Suprapubic skin (tissue), 4 donors: ENCODE results near the gene LYL1.

Source experiments
- EP300 ChIP-seq: sonication (generic); formaldehyde crosslinking; IDR thresholded peaks from one replicate; pipeline ENCODE4 v1.6.1; 2017; ENCODE audit warnings: antibody characterized with exemption
- POLR2AphosphoS5 ChIP-seq, 3 donors: sonication (generic); formaldehyde crosslinking; IDR thresholded peaks; one replicate each; pipeline ENCODE4 v1.6.1; 2017; ENCODE audit warnings: antibody characterized with exemption in 3 of 3
- TF ChIP-seq, protein P1 (sequence below), 2 donors: fragments of 200-600 bp in 1 of 2; fragments of 450-650 bp in 1 of 2; sonication (generic) in 1 of 2; IDR thresholded peaks; one replicate each; pipeline ENCODE4 v1.5.1; 2016 to 2019; ENCODE audit warnings: antibody characterized with exemption in 2 of 2, mild to moderate bottlenecking in 1 of 2, moderate library complexity in 1 of 2

DNA sequence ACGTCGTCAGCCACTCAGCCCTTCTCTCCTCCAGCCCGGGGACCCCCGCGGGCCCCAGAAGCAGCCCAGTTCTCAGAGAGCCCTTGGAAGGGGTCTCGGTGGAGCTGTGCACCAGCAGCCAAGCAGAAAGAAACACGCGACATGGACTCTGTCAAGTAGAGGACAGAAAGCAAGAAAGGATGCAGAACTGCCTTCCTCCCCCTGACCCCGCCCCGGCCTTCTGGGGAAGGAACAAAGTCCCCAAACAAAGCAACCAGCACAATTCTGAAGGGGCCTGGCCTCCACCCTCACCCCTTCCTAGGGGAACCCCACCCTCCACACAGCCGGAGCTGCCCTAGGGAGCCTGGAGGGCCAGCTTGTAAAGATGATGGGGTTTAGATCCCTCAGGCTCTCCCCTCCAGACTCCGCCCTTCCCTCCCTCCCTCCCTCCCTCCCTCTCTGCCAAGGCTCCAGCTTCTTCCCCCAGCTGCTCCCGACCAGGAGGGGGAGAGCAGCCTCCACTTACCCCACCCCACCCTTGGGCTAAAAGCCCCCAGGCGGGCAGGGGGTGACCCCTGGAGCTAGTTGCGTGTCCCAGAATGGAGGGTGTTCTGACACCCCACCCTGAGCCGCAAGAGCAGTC, 7.8 kb downstream of the LYL1 start:
- TF ChIP-seq POLR2AphosphoS5 (IDR thresholded peaks at IDR 0.05) = no peak
- TF ChIP-seq, protein P1, sequence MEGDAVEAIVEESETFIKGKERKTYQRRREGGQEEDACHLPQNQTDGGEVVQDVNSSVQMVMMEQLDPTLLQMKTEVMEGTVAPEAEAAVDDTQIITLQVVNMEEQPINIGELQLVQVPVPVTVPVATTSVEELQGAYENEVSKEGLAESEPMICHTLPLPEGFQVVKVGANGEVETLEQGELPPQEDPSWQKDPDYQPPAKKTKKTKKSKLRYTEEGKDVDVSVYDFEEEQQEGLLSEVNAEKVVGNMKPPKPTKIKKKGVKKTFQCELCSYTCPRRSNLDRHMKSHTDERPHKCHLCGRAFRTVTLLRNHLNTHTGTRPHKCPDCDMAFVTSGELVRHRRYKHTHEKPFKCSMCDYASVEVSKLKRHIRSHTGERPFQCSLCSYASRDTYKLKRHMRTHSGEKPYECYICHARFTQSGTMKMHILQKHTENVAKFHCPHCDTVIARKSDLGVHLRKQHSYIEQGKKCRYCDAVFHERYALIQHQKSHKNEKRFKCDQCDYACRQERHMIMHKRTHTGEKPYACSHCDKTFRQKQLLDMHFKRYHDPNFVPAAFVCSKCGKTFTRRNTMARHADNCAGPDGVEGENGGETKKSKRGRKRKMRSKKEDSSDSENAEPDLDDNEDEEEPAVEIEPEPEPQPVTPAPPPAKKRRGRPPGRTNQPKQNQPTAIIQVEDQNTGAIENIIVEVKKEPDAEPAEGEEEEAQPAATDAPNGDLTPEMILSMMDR (IDR thresholded peaks at IDR 0.05) = no peak
- TF ChIP-seq EP300 = no peak
